OCI-LY1 (cell line): ENCODE measurements around the gene PCSK2.
A peak's percentile ranks its signal among the peaks of the same experiment; 100 is the strongest.

Source experiments
- H2AFZ ChIP-seq: fragments of 200-600 bp; sonication (generic), shearing (Covaris generic); 2 replicates; pipeline ENCODE4 v1.6.0; 2014; ENCODE audit warnings: antibody characterized with exemption, mild to moderate bottlenecking, low read length
- H3F3A ChIP-seq: fragments of 200-600 bp; sonication (generic), shearing (Covaris generic); 2 replicates; pipeline ENCODE4 v1.6.0; 2014; ENCODE audit warnings: mild to moderate bottlenecking, antibody characterized with exemption, low read length, moderate library complexity; ENCODE audit not compliant: insufficient read depth
- H3K27ac ChIP-seq: fragments of 200-600 bp; sonication (generic); 2 replicates; pipeline ENCODE4 v1.5.1; 2014; ENCODE audit warnings: low read length, mixed run types, mild to moderate bottlenecking, low read depth; ENCODE audit not compliant: poor library complexity, severe bottlenecking
- H3K27me3 ChIP-seq: fragments of 200-600 bp; sonication (generic); 2 replicates; pipeline ENCODE4 v1.6.0; 2014; ENCODE audit warnings: antibody characterized with exemption, mild to moderate bottlenecking, low read length, moderate library complexity; ENCODE audit not compliant: insufficient read depth
- H3K36me3 ChIP-seq: fragments of 200-600 bp; sonication (generic); 2 replicates; pipeline ENCODE4 v1.6.1; 2014; ENCODE audit warnings: mild to moderate bottlenecking, antibody characterized with exemption, low read length, moderate library complexity, mixed read lengths; ENCODE audit not compliant: insufficient read depth
- H3K4me1 ChIP-seq: fragments of 200-600 bp; sonication (generic); 2 replicates; pipeline ENCODE4 v1.5.1; 2014; ENCODE audit warnings: mild to moderate bottlenecking, low read length, moderate library complexity; ENCODE audit not compliant: insufficient read depth, severe bottlenecking
- H3K4me2 ChIP-seq: fragments of 200-600 bp; sonication (generic), shearing (Covaris generic); 2 replicates; pipeline ENCODE4 v1.6.1; 2014; ENCODE audit warnings: low read length
- H3K4me3 ChIP-seq: fragments of 200-600 bp; sonication (generic); 2 replicates; pipeline ENCODE4 v1.5.1; 2014; ENCODE audit warnings: low read length, low read depth, mild to moderate bottlenecking, mixed read lengths; ENCODE audit not compliant: poor library complexity, severe bottlenecking
- H3K79me2 ChIP-seq: fragments of 200-600 bp; shearing (Covaris generic); 2 replicates; pipeline ENCODE4 v1.6.1; 2016; ENCODE audit warnings: mixed run types, low read length, mixed read lengths; ENCODE audit not compliant: insufficient read depth
- H3K9ac ChIP-seq: fragments of 200-600 bp; sonication (generic), shearing (Covaris generic); 2 replicates; pipeline ENCODE4 v1.6.1; 2014; ENCODE audit warnings: mild to moderate bottlenecking, low read length, mixed read lengths
- H3K9me2 ChIP-seq: fragments of 200-600 bp; sonication (generic), shearing (Covaris generic); 2 replicates; pipeline ENCODE4 v1.6.1; 2014; ENCODE audit warnings: low read depth, mild to moderate bottlenecking, low read length, mixed read lengths
- H3K9me3 ChIP-seq: fragments of 200-600 bp; shearing (Covaris generic); 2 replicates; pipeline ENCODE4 v1.6.1; 2014; ENCODE audit warnings: low read length, mixed read lengths
- H4K20me1 ChIP-seq: fragments of 200-600 bp; sonication (generic), shearing (Covaris generic); 2 replicates; pipeline ENCODE4 v1.6.0; 2016; ENCODE audit warnings: mild to moderate bottlenecking, low read length; ENCODE audit not compliant: insufficient read depth
- EZH2 ChIP-seq: fragments of 200-600 bp; sonication (generic), shearing (Covaris generic); IDR thresholded peaks from 2 replicates; pipeline ENCODE4 v1.8.0; 2017; ENCODE audit warnings: borderline replicate concordance, mixed run types, mild to moderate bottlenecking, antibody characterized with exemption, low read length, moderate library complexity, mixed read lengths
- TF ChIP-seq, protein P1 (sequence below): fragments of 200-600 bp; sonication (generic), shearing (Covaris generic); IDR thresholded peaks from 2 replicates; pipeline ENCODE4 v1.5.1; 2017; ENCODE audit warnings: mild to moderate bottlenecking, antibody characterized with exemption, low read length, moderate library complexity, mixed read lengths

The PCSK2 gene

DNA sequence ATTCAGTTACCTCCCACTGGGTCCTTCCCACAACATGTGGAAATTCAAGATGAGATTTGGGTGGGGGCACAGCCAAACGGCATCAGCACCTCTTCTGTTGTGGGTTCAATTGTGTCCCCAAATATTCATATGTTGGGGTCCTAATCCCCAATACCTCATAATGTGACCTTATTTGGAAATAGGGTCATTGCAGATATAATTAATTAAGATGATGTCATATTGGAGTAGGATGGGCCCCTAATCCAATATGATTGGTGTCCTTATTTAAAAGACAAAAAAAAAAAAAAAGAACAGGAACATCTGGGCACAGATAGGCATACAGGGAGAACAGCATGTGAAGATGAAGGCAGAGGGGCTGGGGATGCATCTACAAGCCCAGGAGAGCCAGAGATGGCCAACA, 214.9 kb downstream of the PCSK2 start:
- Histone ChIP-seq H3K9me2 (no peaks in the 10 kb centered on the region), H3K9me3 (no peaks in the 10 kb centered on the region), H3F3A (no peaks in the 10 kb centered on the region), H3K9ac (no peak overlapping the region), H3K79me2 (no peaks in the 10 kb centered on the region), H3K4me1 (no peaks in the 10 kb centered on the region), H2AFZ (no peak overlapping the region), H3K27me3 (no peaks in the 10 kb centered on the region), H3K27ac (no peak overlapping the region), H3K36me3 (no peaks in the 10 kb centered on the region), H4K20me1 (no peaks in the 10 kb centered on the region), H3K4me3 (no peak overlapping the region), H3K4me2 (no peak overlapping the region)
- TF ChIP-seq, protein P1, sequence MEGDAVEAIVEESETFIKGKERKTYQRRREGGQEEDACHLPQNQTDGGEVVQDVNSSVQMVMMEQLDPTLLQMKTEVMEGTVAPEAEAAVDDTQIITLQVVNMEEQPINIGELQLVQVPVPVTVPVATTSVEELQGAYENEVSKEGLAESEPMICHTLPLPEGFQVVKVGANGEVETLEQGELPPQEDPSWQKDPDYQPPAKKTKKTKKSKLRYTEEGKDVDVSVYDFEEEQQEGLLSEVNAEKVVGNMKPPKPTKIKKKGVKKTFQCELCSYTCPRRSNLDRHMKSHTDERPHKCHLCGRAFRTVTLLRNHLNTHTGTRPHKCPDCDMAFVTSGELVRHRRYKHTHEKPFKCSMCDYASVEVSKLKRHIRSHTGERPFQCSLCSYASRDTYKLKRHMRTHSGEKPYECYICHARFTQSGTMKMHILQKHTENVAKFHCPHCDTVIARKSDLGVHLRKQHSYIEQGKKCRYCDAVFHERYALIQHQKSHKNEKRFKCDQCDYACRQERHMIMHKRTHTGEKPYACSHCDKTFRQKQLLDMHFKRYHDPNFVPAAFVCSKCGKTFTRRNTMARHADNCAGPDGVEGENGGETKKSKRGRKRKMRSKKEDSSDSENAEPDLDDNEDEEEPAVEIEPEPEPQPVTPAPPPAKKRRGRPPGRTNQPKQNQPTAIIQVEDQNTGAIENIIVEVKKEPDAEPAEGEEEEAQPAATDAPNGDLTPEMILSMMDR = no peak
- no peak for TF ChIP-seq EZH2

DNA sequence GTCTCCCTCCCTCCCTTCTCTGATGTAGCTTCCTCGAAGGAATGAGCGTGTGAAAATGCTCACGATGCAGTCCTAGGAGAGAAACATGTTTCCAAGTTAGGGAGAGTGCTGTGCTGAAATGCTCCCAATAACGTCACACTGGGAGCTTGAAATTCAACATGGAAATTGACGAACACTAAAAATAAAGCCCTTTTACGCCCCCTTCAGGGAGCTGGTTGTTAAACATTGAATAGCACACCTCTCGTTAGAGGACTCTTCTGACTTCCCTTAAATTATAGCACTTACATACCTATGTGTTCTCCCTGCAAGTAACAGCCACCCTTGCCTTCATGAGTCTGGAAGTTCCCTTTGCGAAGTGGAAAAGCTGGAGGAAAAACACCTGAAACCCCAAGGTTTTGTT, 215.7 kb downstream of the PCSK2 start:
- Histone ChIP-seq H2AFZ (no peak overlapping the region), H3K79me2 (no peaks in the 10 kb centered on the region)
- TF ChIP-seq, protein P1 = peak; percentile 42; the same call in 1 of the 2 replicates
- no peak for TF ChIP-seq EZH2

DNA sequence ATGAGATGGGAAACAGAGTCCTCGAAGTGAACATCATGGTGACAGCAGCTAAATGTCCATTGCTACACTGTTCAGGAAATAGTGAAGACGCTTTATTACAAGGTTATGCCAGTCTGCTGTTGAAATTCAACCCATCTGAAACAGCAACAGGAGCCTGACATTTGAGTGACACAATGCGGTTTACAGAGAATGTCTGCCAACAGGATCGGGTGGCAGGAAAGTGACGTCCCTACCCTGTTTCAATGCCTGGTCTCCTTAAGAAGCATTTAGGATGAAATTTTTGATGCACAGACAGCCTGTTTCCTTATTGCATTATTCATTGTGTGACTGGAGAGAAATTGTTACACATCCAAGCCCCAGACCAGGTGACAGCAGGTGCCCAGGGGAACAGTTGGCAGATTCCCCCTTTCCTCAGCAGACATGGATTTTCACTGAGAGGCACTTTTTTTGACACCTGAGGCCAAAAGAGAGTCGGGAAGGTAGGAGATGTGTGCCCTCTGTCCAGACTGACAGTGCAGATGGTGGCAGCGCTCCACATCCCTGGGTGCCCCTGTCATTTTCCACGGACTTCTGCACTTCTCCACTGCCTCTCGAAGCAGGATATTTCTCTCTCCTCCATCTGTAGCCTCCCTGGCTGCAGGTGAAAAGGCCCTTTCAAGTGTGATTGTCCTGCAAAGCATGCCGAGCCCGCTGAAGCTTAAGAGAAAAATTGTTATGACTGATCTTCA, 216.5 kb downstream of the PCSK2 start:
- H3K9ac ChIP-seq = no peak overlapping the region
- no peak overlapping the region for H3K4me2 ChIP-seq
- H2AFZ ChIP-seq = no peak overlapping the region
- TF ChIP-seq EZH2 = no peak
- TF ChIP-seq, protein P1 = no peak
- H4K20me1 ChIP-seq = no peaks in the 10 kb centered on the region
- H3K4me1 ChIP-seq = no peaks in the 10 kb centered on the region
- no peaks in the 10 kb centered on the region for H3K27me3 ChIP-seq
- no peak overlapping the region for H3K27ac ChIP-seq
- no peaks in the 10 kb centered on the region for H3K9me2 ChIP-seq
- H3K4me3 ChIP-seq = no peak overlapping the region
- H3F3A ChIP-seq = no peaks in the 10 kb centered on the region
- H3K79me2 ChIP-seq = no peaks in the 10 kb centered on the region
- H3K9me3 ChIP-seq = no peaks in the 10 kb centered on the region
- H3K36me3 ChIP-seq = no peaks in the 10 kb centered on the region

More for the DNA sequence above, 215.7 kb downstream of the PCSK2 start:
- Histone ChIP-seq H3K9ac (no peak overlapping the region), H3K9me2 (no peaks in the 10 kb centered on the region), H3K9me3 (no peaks in the 10 kb centered on the region), H3K27me3 (no peaks in the 10 kb centered on the region), H4K20me1 (no peaks in the 10 kb centered on the region), H3K4me1 (no peaks in the 10 kb centered on the region), H3K4me3 (no peak overlapping the region), H3F3A (no peaks in the 10 kb centered on the region), H3K4me2 (no peak overlapping the region), H3K27ac (no peak overlapping the region), H3K36me3 (no peaks in the 10 kb centered on the region)
